GM12801 (cell line): Measurements from ENCODE around the gene CIRBP.

Source experiments
- CTCF ChIP-seq: IDR thresholded peaks from one replicate; pipeline ENCODE4 v1.5.1; 2011; ENCODE audit warnings: control low read depth; ENCODE audit not compliant: insufficient read length; ENCODE audit errors: extremely low read depth

CIRBP gene

GRCh38 chr19:1322198-1322981 is 53.3 kb downstream of the CIRBP start:
- TF ChIP-seq CTCF: no peak

- no peak for TF ChIP-seq CTCF
Observed at GRCh38 chr19:1324249-1324805, 55.2 kb downstream of the CIRBP start.
